Parathyroid adenoma (tissue), 2 donors: ENCODE results near the gene AKAP17A.
"Not testable (repeated sequence)": the region's sequence is repeated elsewhere in the genome, so short reads cannot be mapped to it uniquely, and the experiment has no call there.

Experiments used
- H2AFZ ChIP-seq: fragments of 300-600 bp; sonication (generic); one replicate; pipeline ENCODE4 v1.7.0; 2017; ENCODE audit warnings: antibody characterized with exemption, mild to moderate bottlenecking
- H3K27ac ChIP-seq: fragments of 300-600 bp; sonication (generic); one replicate; pipeline ENCODE4 v1.7.0; 2017
- H3K27me3 ChIP-seq: fragments of 300-600 bp; sonication (generic); one replicate; pipeline ENCODE4 v1.7.0; 2017; ENCODE audit warnings: low read length; ENCODE audit not compliant: control insufficient read depth, insufficient read depth
- H3K36me3 ChIP-seq: fragments of 300-600 bp; sonication (generic); one replicate; pipeline ENCODE4 v1.7.0; 2017; ENCODE audit warnings: low read length; ENCODE audit not compliant: control insufficient read depth, insufficient read depth
- H3K4me1 ChIP-seq: fragments of 300-600 bp; sonication (generic); one replicate; pipeline ENCODE4 v1.7.0; 2017; ENCODE audit warnings: control low read depth
- H3K4me2 ChIP-seq: fragments of 300-600 bp; sonication (generic); one replicate; pipeline ENCODE4 v1.7.0; 2017; ENCODE audit warnings: low read length
- H3K4me3 ChIP-seq: fragments of 300-600 bp; sonication (generic); one replicate; pipeline ENCODE4 v1.7.0; 2017; ENCODE audit warnings: low read depth, low read length
- H3K79me2 ChIP-seq: fragments of 300-600 bp; sonication (generic); one replicate; pipeline ENCODE4 v1.7.0; 2017; ENCODE audit warnings: control low read depth
- H3K9ac ChIP-seq: fragments of 300-600 bp; sonication (generic); one replicate; pipeline ENCODE4 v1.7.0; 2017; ENCODE audit warnings: mild to moderate bottlenecking
- H3K9me3 ChIP-seq: fragments of 300-600 bp; sonication (generic); one replicate; pipeline ENCODE4 v1.7.0; 2017; ENCODE audit warnings: low read length; ENCODE audit not compliant: control insufficient read depth
- CTCF ChIP-seq: fragments of 300-600 bp; sonication (generic); IDR thresholded peaks from one replicate; pipeline ENCODE4 v1.7.0; 2017; ENCODE audit warnings: antibody characterized with exemption, mild to moderate bottlenecking
- donor health status: primary hyperparathyroidism.

AKAP17A gene

GRCh38 chrX:1614927-1615326 is 23.5 kb downstream of the AKAP17A start, which contains the start of gene ASMT:
ASMT (plus strand) TSS chrX:1615059; CDS start chrX:1615200, 141 bp downstream.
- Histone ChIP-seq H3K9me3 (no peaks in the 10 kb centered on the region), H3K4me3 (no peak within 1 kb of the TSS), H3K36me3 (no peaks in the 10 kb centered on the region), H3K27me3 (no peaks in the 10 kb centered on the region), H3K9ac (no peak within 1 kb of the TSS), H3K4me1 (no peaks in the 10 kb centered on the region), H3K79me2 (no peaks in the 10 kb centered on the region), H3K27ac (no peak within 1 kb of the TSS), H3K4me2 (no peak within 1 kb of the TSS), H2AFZ (no peak within 1 kb of the TSS)
- TF ChIP-seq CTCF = no peak

- H3K9ac ChIP-seq = no peak overlapping the region
These were observed 27.3 kb downstream of the AKAP17A start for GRCh38 chrX:1618689-1619088.

DNA sequence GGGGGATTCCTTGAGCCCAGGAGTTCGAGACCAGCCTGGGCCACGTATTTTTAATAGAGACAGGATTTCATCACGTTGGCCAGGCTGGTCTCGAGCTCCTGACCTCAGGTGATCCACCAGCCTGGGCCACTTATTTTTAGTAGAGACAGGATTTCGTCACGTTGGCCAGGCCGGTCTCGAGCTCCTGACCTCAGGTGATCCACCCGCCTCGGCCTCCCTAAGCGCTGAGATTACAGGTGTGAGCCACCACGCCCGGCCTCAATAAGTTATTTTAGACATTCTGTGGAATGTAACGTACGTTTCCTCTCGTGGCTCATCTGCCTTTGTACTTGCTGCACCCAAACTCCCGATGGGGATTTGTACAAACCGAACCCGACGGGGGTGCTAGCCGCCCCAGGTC is 32.3 kb downstream of the AKAP17A start:
- Histone ChIP-seq H3K4me1 (no peaks in the 10 kb centered on the region), H2AFZ (no peak overlapping the region), H3K27me3 (no peaks in the 10 kb centered on the region), H3K4me3 (no peak overlapping the region), H3K9ac (no peak overlapping the region), H3K4me2 (no peak overlapping the region), H3K36me3 (no peaks in the 10 kb centered on the region), H3K79me2 (no peaks in the 10 kb centered on the region), H3K27ac (no peak overlapping the region), H3K9me3 (no peaks in the 10 kb centered on the region)
- TF ChIP-seq CTCF = no peak

More at GRCh38 chrX:1618689-1619088, 27.3 kb downstream of the AKAP17A start:
- H3K27me3 ChIP-seq = no peaks in the 10 kb centered on the region
- no peaks in the 10 kb centered on the region for H3K4me1 ChIP-seq
- H3K27ac ChIP-seq = no peak overlapping the region
- no peak for TF ChIP-seq CTCF
- H2AFZ ChIP-seq = no peak overlapping the region
- H3K4me2 ChIP-seq = no peak overlapping the region
- no peaks in the 10 kb centered on the region for H3K9me3 ChIP-seq
- H3K79me2 ChIP-seq = no peaks in the 10 kb centered on the region
- H3K4me3 ChIP-seq = no peak overlapping the region
- H3K36me3 ChIP-seq = no peaks in the 10 kb centered on the region

GRCh38 chrX:1624158-1624860 is 32.9 kb downstream of the AKAP17A start:
- H3K36me3 ChIP-seq, H3K4me3 ChIP-seq, H3K79me2 ChIP-seq, H3K27ac ChIP-seq, H3K4me1 ChIP-seq, H3K9me3 ChIP-seq, H3K9ac ChIP-seq, H2AFZ ChIP-seq, H3K4me2 ChIP-seq, H3K27me3 ChIP-seq: not testable (repeated sequence)

DNA sequence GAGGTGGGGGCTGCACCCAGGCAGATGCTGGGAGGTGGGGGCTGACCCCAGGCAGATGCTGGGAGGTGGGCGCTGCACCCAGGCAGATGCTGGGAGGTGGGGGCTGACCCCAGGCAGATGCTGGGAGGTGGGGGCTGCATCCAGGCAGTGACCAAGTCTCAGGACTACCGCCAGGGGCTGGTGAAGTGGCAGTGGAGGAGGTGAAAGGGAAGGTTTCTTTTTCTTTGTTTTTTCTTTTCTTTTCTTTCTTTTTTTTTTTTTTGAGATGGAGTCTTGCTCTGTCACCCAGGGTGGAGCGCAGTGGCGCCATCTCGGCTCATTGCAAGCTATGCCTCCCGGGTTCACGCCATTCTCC is 33.4 kb downstream of the AKAP17A start:
- not testable (repeated sequence) for H3K4me3 ChIP-seq, H3K36me3 ChIP-seq, H3K4me1 ChIP-seq, H3K4me2 ChIP-seq, H3K27me3 ChIP-seq, H3K79me2 ChIP-seq, H3K9ac ChIP-seq, H3K9me3 ChIP-seq, H2AFZ ChIP-seq, H3K27ac ChIP-seq

- Histone ChIP-seq H3K4me3 (no peak overlapping the region), H3K27ac (no peak overlapping the region), H3K9me3 (no peaks in the 10 kb centered on the region), H2AFZ (no peak overlapping the region), H3K4me2 (no peak overlapping the region), H3K27me3 (no peaks in the 10 kb centered on the region), H3K4me1 (no peaks in the 10 kb centered on the region), H3K9ac (no peak overlapping the region), H3K79me2 (no peaks in the 10 kb centered on the region), H3K36me3 (no peaks in the 10 kb centered on the region)
- no peak for TF ChIP-seq CTCF
These were observed 37.8 kb downstream of the AKAP17A start for GRCh38 chrX:1629244-1629643.
